ENCODE data around the gene RAB10.
A peak's percentile ranks its signal among the peaks of the same experiment; 100 is the strongest.

Gene RAB10

GRCh38 chr2:26179446-26179913 is 145.6 kb downstream of the RAB10 start:
- no peak for DNase-seq (ENCODE audit: low spot score)

- DNase-seq (ENCODE audit: low spot score), result no peak
These were observed 148.6 kb downstream of the RAB10 start for GRCh38 chr2:26182441-26182840.

GRCh38 chr2:26182887-26183630 is 149.2 kb downstream of the RAB10 start:
- DNase-seq (ENCODE audit: low spot score), result no peak

- DNase-seq (ENCODE audit: low spot score), result no peak
These were observed 150.2 kb downstream of the RAB10 start for GRCh38 chr2:26184121-26184520.

GRCh38 chr2:26184555-26185303 is 150.8 kb downstream of the RAB10 start:
- DNase-seq (ENCODE audit: low spot score), result peak; percentile 93

GRCh38 chr2:26185304-26185928 is 151.5 kb downstream of the RAB10 start:
- DNase-seq (ENCODE audit: low spot score), result no peak

- DNase-seq (ENCODE audit: low spot score), result no peak
These were observed 152.3 kb downstream of the RAB10 start for GRCh38 chr2:26185954-26186770.

Measured in AG08395 (cell line).